ENCODE measurements around the gene TRMT10C.
"Not testable (repeated sequence)": the region's sequence is repeated elsewhere in the genome, so short reads cannot be mapped to it uniquely, and the experiment has no call there.

The TRMT10C gene

DNA sequence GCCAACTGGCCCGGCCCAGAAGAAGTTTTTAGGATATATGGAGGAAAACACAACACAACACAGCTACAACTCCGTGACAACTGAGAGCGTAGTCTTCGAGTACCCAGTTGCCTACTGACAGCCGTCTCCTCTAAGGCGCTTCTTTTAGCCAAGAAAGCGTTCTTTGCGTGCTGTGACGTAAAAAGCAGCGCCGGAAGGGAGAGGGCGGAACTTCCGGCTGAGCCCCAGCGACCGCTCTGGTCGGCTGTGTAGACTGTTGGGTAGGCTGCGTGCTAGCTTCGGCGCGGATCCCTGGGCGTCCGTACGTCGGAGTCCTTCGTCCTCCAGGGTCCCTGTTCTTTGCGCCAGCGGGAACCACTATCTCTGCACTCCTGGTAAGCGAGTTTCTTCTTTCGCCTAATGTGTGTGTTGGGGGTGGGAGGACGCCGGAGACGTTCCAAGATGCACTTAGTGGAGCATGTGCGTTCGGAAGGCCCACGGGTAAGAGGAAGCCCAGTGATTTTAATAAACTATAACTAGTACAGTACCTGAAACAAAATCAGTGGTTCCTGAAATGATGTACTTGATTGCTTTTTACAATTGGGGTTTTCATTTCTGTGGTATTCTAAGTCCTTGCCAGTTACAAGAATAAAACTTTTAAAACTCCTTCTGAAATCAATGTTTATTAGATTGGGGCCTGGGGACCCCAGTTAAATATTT, at the start of gene TRMT10C:
TSS of gene TRMT10C (plus strand) at position 239 of the 699 bp plus-strand sequence. CDS start 2,914 bp downstream, outside the sequence.
- in situ Hi-C loops (cut with HindIII; ENCODE audit: low sequenced_read_pairs) = no loop called here

DNA sequence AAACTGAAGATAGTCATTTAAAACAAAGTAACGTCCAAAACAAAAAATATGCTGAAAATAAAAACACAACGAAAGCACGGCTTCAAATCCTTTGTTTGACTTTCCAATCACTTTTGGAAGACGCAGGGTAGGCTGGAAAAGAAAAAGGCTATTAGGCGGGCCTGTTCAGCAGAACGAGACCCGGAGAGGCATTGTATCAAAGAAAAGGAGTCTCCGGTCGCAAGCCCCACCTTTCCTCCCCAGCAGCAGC, 49.3 kb upstream of the TRMT10C start:
- in situ Hi-C loops (cut with HindIII; ENCODE audit: low sequenced_read_pairs) = no loop called here

DNA sequence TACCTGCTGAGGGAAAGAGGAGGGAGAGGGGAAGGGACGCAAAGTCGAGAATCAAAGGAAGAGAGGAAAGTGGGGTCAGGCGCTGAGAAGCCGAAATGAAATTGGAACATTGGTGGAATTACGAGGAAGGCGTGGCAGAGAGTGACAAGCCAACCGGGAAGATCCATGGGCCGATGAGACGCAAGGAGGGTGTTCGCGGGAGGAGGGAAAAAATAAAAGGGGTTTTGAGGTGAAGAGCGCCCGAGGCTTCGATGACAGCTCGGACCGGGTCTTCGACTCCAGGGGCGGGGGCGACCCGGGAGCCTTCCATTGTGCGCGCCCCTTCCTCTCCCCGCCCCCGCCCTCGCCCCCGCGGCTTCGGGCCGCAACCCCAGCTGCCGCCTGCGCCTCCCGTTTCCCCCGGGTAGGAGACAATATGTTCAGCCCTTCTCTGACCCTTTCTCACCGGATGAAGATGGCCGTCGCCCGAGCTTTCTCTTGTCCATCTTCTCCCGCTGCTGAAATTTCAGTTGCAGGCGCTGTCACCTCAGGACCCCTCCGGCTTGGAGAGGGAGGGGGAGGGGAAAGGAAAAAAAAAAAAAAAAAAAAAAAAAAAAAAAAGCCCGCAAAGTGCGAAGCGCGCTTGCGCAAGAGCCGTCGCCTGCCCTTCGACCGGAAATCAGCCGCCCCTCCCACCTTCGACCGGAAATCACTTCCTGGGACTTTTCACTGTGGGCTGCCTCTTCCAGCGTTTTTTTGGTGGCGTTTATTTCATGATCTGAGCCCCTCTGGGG, 48.8 kb upstream of the TRMT10C start, which contains the start of gene SENP7:
TSS of gene SENP7 (minus strand) at position 567 of the 773 bp plus-strand sequence. CDS start at position 485, 82 bp downstream.
- in situ Hi-C loops (cut with HindIII; ENCODE audit: low sequenced_read_pairs) = no loop called here

DNA sequence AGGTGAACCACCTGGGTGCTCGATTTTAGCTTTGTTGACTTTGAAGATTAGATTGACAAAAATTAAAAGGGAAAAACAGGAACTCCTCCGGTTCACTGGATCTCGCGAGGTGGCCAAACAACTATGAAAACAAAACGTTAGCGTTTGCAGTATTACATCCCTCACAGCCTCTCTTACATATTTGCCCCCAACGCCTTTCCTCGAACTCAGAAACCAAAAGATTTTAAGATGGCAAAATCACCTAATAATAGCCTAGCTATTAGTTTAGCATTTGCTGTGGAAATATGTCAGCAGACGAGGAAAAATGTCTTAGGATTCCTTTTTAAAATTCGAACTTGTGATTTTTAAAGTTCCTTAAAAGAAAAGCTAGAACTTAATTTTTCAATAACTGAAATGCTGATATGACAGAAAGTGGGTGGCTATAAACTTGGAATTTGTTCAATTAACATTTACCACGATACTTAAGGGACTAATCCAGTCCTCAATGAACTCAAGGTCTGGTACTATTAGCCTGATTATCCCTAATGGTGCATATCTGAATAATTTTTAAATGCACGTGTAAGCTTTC, 48.2 kb upstream of the TRMT10C start:
- in situ Hi-C loops (cut with HindIII; ENCODE audit: low sequenced_read_pairs) = no loop called here

DNA sequence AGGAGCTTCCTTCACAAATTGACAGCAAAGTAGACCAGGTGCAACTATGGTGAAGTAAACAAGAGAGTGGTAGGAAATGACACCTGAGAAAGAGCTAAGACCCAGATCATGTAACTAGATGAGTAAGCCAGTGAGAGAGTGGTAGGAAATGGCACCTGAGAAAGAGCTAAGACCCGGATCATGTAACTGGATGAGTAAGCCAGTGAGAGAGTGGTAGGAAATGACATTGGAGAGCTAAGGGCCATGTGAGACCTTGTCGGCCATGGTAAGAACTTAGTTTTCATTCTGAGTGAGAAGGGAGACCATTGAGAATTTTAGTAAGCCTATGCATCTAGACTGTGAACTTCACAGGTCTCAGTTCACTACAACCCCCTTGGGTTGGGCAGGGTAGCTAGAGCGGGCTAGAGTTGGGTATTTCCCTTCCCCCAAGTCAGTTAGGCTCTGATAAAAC, 43.2 kb upstream of the TRMT10C start:
- in situ Hi-C loops (cut with HindIII; ENCODE audit: low sequenced_read_pairs) = no loop called here

DNA sequence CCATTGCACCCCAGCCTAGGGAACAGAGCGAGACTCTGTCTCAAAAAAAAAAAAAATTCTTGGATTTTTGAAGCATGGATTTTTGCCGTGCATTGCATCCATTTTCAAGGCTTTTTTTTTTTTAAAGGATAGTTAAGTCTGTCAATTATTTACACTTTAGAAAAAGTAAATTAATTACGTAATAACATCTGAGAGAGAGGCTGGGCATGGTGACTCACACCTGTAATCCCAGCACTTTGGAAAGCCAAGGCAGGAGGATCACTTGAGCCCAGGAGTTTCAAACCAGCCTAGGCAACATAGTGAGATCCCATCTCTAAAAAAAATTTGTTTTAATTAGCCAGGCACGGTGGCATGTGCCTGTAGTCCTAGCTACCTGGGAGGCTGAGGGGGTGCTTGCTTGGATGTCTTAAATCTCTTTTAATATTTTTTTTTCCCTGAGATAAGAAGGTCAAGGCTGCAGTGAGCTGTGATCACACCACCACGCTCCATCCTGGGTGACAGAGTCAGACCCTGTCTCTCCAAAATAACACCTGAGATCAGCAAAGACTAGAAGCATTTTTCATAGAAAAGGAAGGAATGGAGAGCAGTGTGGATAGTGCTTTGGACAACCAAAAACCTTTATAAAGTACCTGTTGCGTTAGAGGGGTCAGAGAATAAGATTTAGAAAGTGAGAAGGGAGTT, 41.8 kb upstream of the TRMT10C start:
- in situ Hi-C loops (cut with HindIII; ENCODE audit: low sequenced_read_pairs) = no loop called here

DNA sequence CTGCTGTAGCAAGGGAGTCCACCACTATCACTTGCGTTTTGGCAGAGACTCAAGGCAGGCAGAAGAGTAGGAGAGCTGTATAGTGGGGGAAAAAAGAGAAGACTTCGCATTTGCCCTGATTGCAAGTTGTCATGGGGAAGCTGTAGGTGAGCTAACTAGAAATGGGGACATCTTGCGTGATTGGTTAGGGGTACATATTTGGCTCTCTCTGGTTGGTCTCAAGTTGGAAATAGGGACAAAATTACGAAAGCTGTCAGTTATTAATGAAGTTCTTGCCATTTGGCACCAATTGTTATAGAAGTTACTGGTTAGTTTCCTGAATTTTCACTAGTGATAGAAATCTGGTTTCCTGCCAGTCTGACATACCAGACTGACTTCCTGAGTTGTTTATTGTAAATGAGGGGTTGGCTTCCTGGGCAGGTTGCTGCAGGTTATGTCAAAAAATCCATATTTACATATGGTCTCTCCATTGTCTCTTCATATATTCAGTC, 40.4 kb upstream of the TRMT10C start:
- in situ Hi-C loops (cut with HindIII; ENCODE audit: low sequenced_read_pairs) = no loop called here

DNA sequence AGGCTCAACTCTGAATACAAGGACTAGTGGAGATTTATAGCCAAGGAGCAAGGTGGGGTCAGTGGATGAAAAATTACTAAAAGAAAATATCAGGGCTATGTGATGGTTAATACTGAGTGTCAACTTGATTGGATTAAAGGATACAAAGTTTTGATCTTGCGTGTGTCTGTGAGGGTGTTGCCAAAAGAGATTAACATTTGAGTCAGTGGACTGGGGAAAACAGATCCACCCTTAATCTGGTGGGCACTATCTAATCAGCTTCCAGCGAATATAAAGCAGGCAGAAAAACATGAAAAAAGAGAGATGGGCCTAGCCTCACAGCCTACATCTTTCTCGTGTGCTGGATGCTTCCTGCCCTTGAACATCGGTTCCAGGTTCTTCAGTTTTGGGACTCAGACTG, 34.2 kb upstream of the TRMT10C start:
- in situ Hi-C loops (cut with HindIII; ENCODE audit: low sequenced_read_pairs) = no loop called here

DNA sequence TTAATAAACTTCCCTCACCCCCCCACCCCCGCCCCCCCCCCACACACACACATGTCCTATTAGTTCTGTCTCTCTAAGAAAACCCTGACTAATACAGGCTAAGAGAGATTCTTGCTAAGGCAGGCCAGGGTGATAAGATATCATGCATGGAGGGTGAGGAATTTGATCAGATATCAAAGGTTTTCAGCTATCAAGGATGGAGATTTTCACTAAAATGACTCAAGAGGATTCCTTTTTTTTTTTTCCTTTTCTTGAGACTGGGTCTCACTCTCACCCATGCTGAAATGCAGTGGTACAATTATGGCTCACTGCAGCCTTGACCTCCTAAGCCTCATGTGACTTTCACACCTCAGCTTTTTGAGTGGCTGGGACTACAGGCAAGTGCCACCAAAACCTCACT, 33.8 kb upstream of the TRMT10C start:
- in situ Hi-C loops (cut with HindIII; ENCODE audit: low sequenced_read_pairs) = no loop called here

DNA sequence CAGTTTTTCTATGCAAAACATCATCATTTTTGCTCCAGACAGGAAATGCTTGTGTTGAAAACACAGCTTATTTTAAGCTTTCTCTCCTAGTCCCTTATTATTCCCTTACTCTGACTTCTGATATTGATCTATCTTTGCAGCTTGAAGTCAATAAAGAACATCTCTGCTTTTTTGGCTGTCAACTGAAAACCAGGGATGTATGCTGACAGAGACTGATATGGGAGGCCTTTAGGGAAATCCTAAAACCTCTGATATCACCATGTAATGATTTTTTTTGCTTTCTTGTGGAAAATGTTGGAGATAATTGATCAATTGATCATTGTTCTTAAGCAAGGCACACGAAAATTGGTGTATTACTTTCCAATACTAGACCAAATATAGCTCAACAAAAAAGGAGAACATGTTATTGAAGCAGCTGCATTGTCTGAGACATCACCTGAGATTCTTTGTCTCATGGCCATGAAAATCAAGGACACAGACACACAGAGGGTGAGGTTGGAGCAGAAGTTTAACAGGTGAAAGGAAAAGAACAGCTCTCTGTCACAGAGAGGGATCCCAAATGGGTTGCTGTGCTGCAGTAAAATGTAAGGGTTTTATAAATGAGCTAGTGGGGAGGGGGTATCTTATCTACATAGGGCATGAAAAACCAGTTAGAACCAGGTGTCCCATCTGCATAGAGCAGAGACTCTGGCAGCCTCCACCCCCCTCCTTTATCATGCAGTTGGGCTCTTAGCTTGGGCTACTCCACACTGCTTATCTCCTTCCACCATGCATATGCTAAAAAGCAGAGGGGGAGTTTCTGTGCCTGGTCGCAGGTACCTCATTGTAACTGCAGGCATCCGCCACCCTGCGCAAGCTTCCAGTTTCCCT, 31.6 kb upstream of the TRMT10C start:
- in situ Hi-C loops (cut with HindIII; ENCODE audit: low sequenced_read_pairs) = no loop called here

DNA sequence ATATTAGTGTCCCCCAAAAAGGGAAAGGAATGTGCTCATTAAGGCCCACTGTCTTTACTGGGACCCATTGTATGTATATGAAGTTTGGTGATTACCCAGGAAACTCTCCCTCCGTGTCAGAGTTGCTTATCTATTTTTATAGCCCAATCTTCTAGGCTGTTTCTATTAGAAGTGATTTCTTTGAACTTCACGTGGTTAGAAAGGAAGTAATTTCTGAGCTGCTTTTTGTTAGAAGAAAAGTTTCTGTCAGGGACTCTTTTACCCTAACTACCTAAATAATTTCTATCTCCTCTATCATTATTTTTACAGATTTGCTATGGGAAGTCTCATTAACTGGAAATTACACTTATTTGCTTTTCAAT, 31.0 kb upstream of the TRMT10C start:
- in situ Hi-C loops (cut with HindIII; ENCODE audit: low sequenced_read_pairs) = no loop called here

DNA sequence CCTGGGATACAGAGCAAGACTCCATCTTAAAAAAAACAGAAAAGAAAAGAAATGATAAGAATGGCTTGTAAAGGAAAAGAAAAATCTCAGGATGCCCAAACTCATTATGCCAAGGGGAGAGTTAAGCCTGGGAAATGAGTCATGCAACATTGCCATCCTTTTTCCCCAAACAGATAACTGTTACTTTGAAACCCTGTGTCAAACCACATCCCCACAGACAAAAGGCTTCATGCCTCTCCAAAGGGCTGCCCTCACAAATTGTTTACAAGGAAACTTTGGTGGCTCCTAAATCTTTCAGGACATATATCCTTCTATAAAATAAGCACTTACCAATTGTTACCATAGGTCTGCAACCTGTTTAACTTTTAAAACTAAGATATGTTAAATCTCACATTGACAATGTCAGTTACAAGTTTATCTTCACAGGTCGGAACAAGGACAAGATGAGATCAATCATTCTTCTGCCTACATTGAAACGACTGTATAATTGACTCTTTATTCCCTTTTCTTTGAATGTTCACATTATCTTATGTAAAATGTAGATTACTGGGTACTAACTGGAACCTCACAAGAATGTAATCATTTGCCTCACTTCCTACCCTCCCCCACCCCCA, 30.1 kb upstream of the TRMT10C start:
- in situ Hi-C loops (cut with HindIII; ENCODE audit: low sequenced_read_pairs) = no loop called here

DNA sequence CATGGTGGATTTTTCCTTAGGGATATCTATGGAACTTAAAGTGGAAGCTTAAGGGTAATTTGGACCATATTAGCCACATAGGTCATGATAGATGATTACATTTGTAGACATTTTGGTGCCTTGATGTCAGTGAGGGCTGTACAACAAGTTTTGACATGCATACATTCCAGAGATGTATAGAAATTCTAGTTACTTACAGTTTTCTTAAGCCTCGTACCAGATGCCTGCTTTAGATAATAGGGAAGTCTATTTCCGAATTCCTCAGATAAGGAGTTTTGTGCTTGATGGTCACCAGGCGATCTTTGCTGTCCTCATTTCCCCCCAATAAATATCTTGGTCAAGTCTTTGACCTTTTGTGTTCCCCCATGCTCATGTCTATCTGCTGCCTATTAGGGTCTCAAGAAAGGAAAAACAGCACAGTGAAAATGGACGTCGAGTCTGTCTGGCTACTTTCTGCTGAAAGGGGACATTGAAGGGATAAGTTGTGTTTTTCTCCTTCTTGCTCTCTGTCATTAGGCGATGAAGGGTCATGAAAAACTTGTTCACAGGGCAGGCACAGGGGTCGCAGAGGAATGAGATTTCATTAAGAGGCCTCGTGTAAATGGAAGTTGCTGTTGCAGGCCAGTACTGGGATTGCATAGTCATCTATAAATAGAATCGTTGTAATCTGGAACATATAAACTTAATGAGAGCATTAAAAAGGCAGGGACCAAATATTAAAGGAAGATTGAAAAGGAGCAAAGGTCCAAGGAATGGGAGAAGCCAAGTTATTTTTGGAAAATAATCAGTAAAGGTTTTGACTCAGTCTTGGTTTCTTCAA, 28.7 kb upstream of the TRMT10C start:
- in situ Hi-C loops (cut with HindIII; ENCODE audit: low sequenced_read_pairs) = no loop called here

DNA sequence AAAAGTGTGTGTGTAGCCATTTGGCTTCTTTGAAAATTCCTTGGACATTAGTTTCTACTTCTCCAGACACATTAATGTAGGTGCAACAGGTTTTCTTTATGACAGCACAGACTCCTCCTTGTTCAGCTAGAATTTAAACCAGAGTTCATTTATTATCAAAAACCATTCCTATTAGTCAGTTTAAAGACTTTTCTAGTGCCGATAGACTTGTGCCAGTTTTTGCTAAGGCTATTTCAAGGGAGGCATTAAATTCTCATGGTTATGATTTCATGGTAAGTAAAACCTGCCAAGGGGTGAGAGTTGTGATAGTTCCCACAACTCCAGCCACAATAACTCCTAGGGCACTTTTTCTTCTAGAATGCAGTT, 28.1 kb upstream of the TRMT10C start:
- in situ Hi-C loops (cut with HindIII; ENCODE audit: low sequenced_read_pairs) = no loop called here

DNA sequence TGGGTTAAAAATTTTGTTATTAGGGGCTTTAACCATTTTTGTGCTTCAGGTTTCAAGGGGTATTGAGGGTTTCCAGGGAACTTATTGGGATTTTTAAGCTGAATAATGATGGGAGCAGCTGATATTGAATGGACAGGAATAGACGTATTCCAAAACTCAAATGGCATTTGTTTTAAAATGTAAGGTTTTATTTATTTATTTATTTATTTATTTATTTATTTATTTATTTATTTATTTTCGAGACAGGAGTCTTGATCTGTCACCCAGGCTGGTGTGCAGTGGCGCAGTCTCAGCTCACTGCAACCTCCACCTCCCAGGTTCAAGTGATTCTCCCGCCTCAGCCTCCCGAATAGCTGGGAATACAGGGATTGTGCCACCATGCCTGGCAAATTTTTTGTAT, 26.4 kb upstream of the TRMT10C start:
- in situ Hi-C loops (cut with HindIII; ENCODE audit: low sequenced_read_pairs) = no loop called here

DNA sequence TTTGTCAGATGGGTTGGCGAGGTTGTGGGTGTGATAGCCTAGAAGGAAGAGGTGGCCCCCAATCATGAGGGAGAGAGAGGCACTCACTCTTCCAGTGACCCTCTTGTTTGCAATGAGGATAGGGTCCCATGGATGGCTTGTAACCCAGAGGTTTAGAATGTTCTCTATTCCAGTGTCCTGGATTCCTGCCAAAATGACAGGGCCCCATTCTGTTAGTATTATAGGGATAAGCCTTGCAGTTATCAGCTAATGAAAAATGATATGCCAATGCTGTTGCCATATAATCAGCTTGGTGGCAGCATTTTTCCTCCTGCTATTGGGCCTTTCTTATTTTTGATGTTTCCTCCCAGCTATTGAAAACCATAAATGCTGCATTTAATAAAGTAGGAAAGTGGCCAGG, 25.4 kb upstream of the TRMT10C start:
- in situ Hi-C loops (cut with HindIII; ENCODE audit: low sequenced_read_pairs) = no loop called here

DNA sequence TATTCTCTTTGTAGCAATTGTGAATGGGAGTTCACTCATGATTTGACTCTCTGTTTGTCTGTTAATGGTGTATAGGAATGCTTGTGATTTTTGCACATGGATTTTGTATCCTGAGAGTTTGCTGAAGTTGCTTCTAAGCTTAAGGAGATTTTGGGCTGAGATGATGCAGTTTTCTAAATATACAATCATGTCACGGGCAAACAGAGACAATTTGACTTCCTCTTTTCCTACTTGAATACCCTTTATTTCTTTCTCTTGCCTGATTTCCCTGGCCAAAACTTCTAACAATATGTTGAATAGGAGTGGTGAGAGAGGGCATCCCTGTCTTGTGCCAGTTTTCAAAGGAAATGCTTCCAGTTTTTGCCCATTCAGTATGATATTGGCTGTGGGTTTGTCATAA, 24.7 kb upstream of the TRMT10C start:
- in situ Hi-C loops (cut with HindIII; ENCODE audit: low sequenced_read_pairs) = not testable (repeated sequence)

DNA sequence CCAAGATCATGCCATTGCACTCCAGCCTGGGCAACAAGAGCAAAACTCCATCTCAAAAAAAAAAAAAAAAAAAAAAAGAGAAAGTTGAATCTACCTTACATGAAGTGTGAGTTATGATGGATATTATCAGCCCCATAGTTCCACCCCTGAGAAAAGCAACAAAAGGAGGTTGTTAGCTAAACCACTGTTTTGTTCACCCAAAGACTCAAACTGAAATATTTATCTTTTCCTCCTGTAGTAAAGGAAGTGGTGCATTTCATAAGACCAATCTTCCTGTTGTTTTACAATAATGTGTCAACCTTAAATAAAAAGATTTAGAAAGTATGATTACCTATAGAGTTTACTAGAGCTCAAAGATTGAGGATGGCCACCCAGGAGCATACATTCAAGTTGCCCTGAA, 18.7 kb upstream of the TRMT10C start:
- in situ Hi-C loops (cut with HindIII; ENCODE audit: low sequenced_read_pairs) = no loop called here

DNA sequence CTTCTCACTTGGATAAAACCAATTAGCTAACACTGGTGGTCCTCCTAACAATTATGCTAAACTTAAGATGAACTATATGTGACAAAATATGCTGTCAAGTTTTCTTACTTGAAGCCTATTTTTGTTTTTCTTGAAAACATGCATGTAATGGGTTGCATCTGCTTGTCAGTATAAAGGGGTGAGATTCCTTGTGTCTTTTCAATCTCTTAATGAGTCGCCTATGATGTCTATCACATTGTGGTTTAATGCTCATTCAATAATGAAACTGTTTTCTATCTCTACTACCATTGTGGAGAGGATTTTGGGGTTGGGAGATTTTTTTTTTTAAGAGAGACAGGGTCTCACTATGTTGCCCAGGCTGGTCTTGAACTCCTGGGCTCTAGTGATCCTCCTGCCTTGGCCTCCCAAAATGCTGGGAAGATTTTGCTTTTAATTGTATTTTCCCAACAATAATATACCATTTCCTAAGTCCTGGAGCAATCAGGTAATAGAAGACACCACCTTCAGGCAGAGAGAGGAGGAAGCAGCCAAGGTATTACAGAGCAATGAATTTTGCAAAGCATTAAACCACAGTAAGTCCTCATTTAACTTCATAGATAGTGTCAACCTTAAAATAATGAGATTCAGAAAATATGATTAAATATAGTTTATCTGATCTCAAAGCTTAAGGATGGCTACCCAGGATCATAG, 17.4 kb upstream of the TRMT10C start:
- in situ Hi-C loops (cut with HindIII; ENCODE audit: low sequenced_read_pairs) = no loop called here
